Non-pigmented ciliary epithelial cell (primary cell): ENCODE data around the gene QRICH2.
"Not testable (repeated sequence)": the region's sequence is repeated elsewhere in the genome, so short reads cannot be mapped to it uniquely, and the experiment has no call there.

Source experiments
- DNase-seq: peaks from one replicate; pipeline ENCODE4 v3.0.0-alpha.2; 2010; ENCODE audit warnings: low read depth

QRICH2 gene

GRCh38 chr17:76331083-76331482 is 23.0 kb upstream of the QRICH2 start:
- DNase-seq, result no peak

GRCh38 chr17:76329664-76330063 is 21.6 kb upstream of the QRICH2 start:
- no peak for DNase-seq

GRCh38 chr17:76327696-76328095 is 19.6 kb upstream of the QRICH2 start:
- no peak for DNase-seq

GRCh38 chr17:76326306-76326705 is 18.2 kb upstream of the QRICH2 start:
- no peak for DNase-seq

GRCh38 chr17:76318586-76318985 is 10.5 kb upstream of the QRICH2 start:
- DNase-seq, result no peak

GRCh38 chr17:76317535-76317934 is 9.5 kb upstream of the QRICH2 start:
- DNase-seq, result no peak

GRCh38 chr17:76314392-76315227 is 6.5 kb upstream of the QRICH2 start:
- DNase-seq, result no peak

- DNase-seq, result no peak
Measured at GRCh38 chr17:76312735-76313134, 4.7 kb upstream of the QRICH2 start.

GRCh38 chr17:76309461-76309860 is 1.4 kb upstream of the QRICH2 start:
- no peak for DNase-seq

- DNase-seq, result no peak
Measured at GRCh38 chr17:76307299-76307965, 644 bp downstream of the QRICH2 start.

GRCh38 chr17:76305135-76305454 is 3.0 kb downstream of the QRICH2 start:
- not testable (repeated sequence) for DNase-seq

GRCh38 chr17:76304226-76305134 is 3.6 kb downstream of the QRICH2 start:
- DNase-seq, result no peak

GRCh38 chr17:76297436-76297835 is 10.6 kb downstream of the QRICH2 start:
- DNase-seq, result no peak

GRCh38 chr17:76296889-76297288 is 11.2 kb downstream of the QRICH2 start:
- no peak for DNase-seq

- DNase-seq, result no peak
Measured at GRCh38 chr17:76296186-76296585, 11.9 kb downstream of the QRICH2 start.

- no peak for DNase-seq
Measured at GRCh38 chr17:76293106-76293505, 15.0 kb downstream of the QRICH2 start.

GRCh38 chr17:76292567-76292966 is 15.5 kb downstream of the QRICH2 start:
- no peak for DNase-seq

GRCh38 chr17:76281573-76282371 is 26.3 kb downstream of the QRICH2 start:
- no peak for DNase-seq

- DNase-seq, result no peak
Measured at GRCh38 chr17:76280650-76281049, 27.4 kb downstream of the QRICH2 start.

GRCh38 chr17:76279742-76280287 is 28.3 kb downstream of the QRICH2 start:
- no peak for DNase-seq

- no peak for DNase-seq
Measured at GRCh38 chr17:76278952-76279741, 28.9 kb downstream of the QRICH2 start.
